Psoas muscle (tissue), 8 donors: ENCODE results near the gene ALPK3. TPM values are rescaled to one million over a fixed set of nuclear protein-coding genes. Genes with fewer than 3 reads are reported as not detected.

Experiments used
- ATAC-seq, 4 donors: fragments of 200-7000 bp; cut with Tn5 transposase; one replicate each; pipeline ENCODE4 v1.9.1; 2020; ENCODE audit warnings: moderate library complexity in 3 of 4, mild to moderate bottlenecking in 2 of 4
- DNase-seq, 2 donors: peaks; one replicate each; pipeline ENCODE4 v3.0.0-alpha.2; 2020
- H3K27ac ChIP-seq: fragments of 200-600 bp; one replicate; pipeline ENCODE4 v1.8.0; 2022
- H3K27me3 ChIP-seq, 3 donors: fragments of 200-600 bp in 1 of 3; one replicate each; pipeline versions ENCODE4 v1.6.1 to v1.8.0; 2013 to 2022; ENCODE audit warnings: low read length in 2 of 3, mild to moderate bottlenecking in 2 of 3, moderate library complexity in 1 of 3; ENCODE audit not compliant: insufficient read depth in 3 of 3
- H3K36me3 ChIP-seq, 2 donors: fragments of 200-600 bp in 1 of 2; one replicate each; pipeline versions ENCODE4 v1.6.1 to v1.8.0; 2013 to 2022; ENCODE audit warnings: low read depth in 1 of 2, mild to moderate bottlenecking in 1 of 2, moderate library complexity in 1 of 2; ENCODE audit not compliant: insufficient read depth in 1 of 2
- H3K4me1 ChIP-seq: fragments of 200-600 bp; one replicate; pipeline ENCODE4 v1.8.0; 2022
- H3K4me3 ChIP-seq: fragments of 200-600 bp; one replicate; pipeline ENCODE4 v1.8.0; 2022; ENCODE audit warnings: mild to moderate bottlenecking
- H3K9me3 ChIP-seq: fragments of 200-600 bp; one replicate; pipeline ENCODE4 v1.8.0; 2022
- CTCF ChIP-seq: fragments of 200-600 bp; IDR thresholded peaks from one replicate; pipeline ENCODE4 v1.8.0; 2022; ENCODE audit warnings: antibody characterized with exemption
- WGBS, 3 donors: extraction: QIAGEN DNeasy Blood & Tissue Kit; methylation state at CpG; one replicate each; pipeline versions ENCODE4 v1.1.6 to v1.1.7; 2013; 5-methylcytosine and 5-hydroxymethylcytosine counted together
- intact Hi-C, 2 donors: fragments of 100-400 bp; cut with DNase I; formaldehyde crosslinking; loops; one replicate each; pipeline versions ENCODE4 v1.11.0 to v1.14.2; 2022
- polyA plus RNA-seq, 3 donors: library from polyadenylated mRNA; stranded (reverse); fragments of 200-250 nt; gene quantifications; one replicate each; pipeline ENCODE4 v1.2.3, GENCODE V29; 2013
- total RNA-seq, 4 donors: library from RNA; stranded (reverse); fragmentation: NEBNext Ultra II Directional in 2 of 4; extraction: Animal tissue kit (Norgen Biotek cat#: 25700) in 2 of 4; gene quantifications; one replicate each; pipeline versions ENCODE4 v1.2.1 to v1.2.4, GENCODE V29; 2021 to 2023
- donor health status: healthy with polysubstance abuse.
- donor health status: DM: no; HTN: no; CAD: no; lungs with moderate emphysema.
- donor health status: Bipolar disorder and iron deficiency.
- donor health status: healthy.
- donor health status: DM: yes; HTN: yes; CAD: no.
- donor health status: DM: no; HTN: no; CAD: no.
- donor health status: DM: no; HTN: no; CAD: no.
- donor health status: DM: yes; HTN: yes; CAD: no.

Gene ALPK3
- total and polyA plus RNA-seq, 7 donors: 75.7 to 461 (median 245) TPM

GRCh38 chr15:84788500-84788899 is 28.7 kb upstream of the ALPK3 start:
- TF ChIP-seq CTCF: no peak
- H3K4me1 ChIP-seq: peaks cover 44% of the 10 kb centered on the region
- H3K27ac ChIP-seq: peak overlapping the region; percentile 89
- no peak for DNase-seq
- H3K4me3 ChIP-seq: no peak overlapping the region
- intact Hi-C loops: no loop called here
- 57 to 64% (median 58%) methylated on average over 2 of the region's 2 CpGs for WGBS, 3 donors
- no peak for ATAC-seq
- H3K9me3 ChIP-seq: no peaks in the 10 kb centered on the region
- peaks cover 3 to 52% of the 10 kb centered on the region in 2 donors for H3K36me3 ChIP-seq
- no peaks in the 10 kb centered on the region for H3K27me3 ChIP-seq

GRCh38 chr15:84789762-84790161 is 27.4 kb upstream of the ALPK3 start:
- no peak for ATAC-seq
- no peak for TF ChIP-seq CTCF
- Histone ChIP-seq H3K36me3 (peaks cover 3 to 52% of the 10 kb centered on the region in 2 donors), H3K27me3 (no peaks in the 10 kb centered on the region), H3K9me3 (no peaks in the 10 kb centered on the region), H3K4me1 (peaks cover 43% of the 10 kb centered on the region), H3K4me3 (no peak overlapping the region), H3K27ac (no peak overlapping the region)
- 94 to 99% (median 96%) methylated on average over 5 of the region's 5 CpGs for WGBS, 3 donors
- intact Hi-C loops: no loop called here
- no peak for DNase-seq

GRCh38 chr15:84790676-84791075 is 26.5 kb upstream of the ALPK3 start:
- Histone ChIP-seq H3K36me3 (peaks cover 3 to 52% of the 10 kb centered on the region in 2 donors), H3K9me3 (no peaks in the 10 kb centered on the region), H3K27ac (no peak overlapping the region), H3K4me1 (peaks cover 33% of the 10 kb centered on the region), H3K27me3 (no peaks in the 10 kb centered on the region), H3K4me3 (no peak overlapping the region)
- intact Hi-C loops: no loop called here
- no peak for ATAC-seq
- WGBS, 3 donors: 97 to 100% (median 97%) methylated on average over 4 of the region's 4 CpGs
- DNase-seq: no peak
- no peak for TF ChIP-seq CTCF

GRCh38 chr15:84791763-84792162 is 25.4 kb upstream of the ALPK3 start:
- no peak for TF ChIP-seq CTCF
- intact Hi-C loops: no loop called here
- DNase-seq (no peak), ATAC-seq (no peak)
- no peaks in the 10 kb centered on the region for H3K27me3 ChIP-seq
- peaks cover 26% of the 10 kb centered on the region for H3K4me1 ChIP-seq
- H3K36me3 ChIP-seq: peaks cover 3 to 52% of the 10 kb centered on the region in 2 donors
- H3K9me3 ChIP-seq: no peaks in the 10 kb centered on the region
- no peak overlapping the region for H3K27ac ChIP-seq
- whole genome bisulfite sequencing, 3 donors: 88 to 98% (median 96%) methylated on average over 2 of the region's 2 CpGs
- H3K4me3 ChIP-seq: no peak overlapping the region

GRCh38 chr15:84793431-84794161 is 23.6 kb upstream of the ALPK3 start:
- intact Hi-C loops: no loop called here

More at GRCh38 chr15:84793431-84794161, 23.6 kb upstream of the ALPK3 start:
- Histone ChIP-seq H3K9me3 (no peaks in the 10 kb centered on the region), H3K27me3 (no peaks in the 10 kb centered on the region), H3K4me1 (peaks cover 13% of the 10 kb centered on the region), H3K4me3 (no peak overlapping the region), H3K36me3 (peaks cover 3 to 65% of the 10 kb centered on the region in 2 donors), H3K27ac (no peak overlapping the region)
- TF ChIP-seq CTCF: no peak
- no peak for ATAC-seq
- DNase-seq: no peak
- 95 to 98% (median 96%) methylated on average over 7 of the region's 7 CpGs for WGBS, 3 donors
